DLD1 (cell line): ENCODE results near the gene BAIAP2L2.

Experiments used
- in situ Hi-C: cut with HindIII; loops from 2 replicates; pipeline ENCODE4 v1.10.0; 2017; ENCODE audit warnings: low sequenced_read_pairs

Gene BAIAP2L2

DNA sequence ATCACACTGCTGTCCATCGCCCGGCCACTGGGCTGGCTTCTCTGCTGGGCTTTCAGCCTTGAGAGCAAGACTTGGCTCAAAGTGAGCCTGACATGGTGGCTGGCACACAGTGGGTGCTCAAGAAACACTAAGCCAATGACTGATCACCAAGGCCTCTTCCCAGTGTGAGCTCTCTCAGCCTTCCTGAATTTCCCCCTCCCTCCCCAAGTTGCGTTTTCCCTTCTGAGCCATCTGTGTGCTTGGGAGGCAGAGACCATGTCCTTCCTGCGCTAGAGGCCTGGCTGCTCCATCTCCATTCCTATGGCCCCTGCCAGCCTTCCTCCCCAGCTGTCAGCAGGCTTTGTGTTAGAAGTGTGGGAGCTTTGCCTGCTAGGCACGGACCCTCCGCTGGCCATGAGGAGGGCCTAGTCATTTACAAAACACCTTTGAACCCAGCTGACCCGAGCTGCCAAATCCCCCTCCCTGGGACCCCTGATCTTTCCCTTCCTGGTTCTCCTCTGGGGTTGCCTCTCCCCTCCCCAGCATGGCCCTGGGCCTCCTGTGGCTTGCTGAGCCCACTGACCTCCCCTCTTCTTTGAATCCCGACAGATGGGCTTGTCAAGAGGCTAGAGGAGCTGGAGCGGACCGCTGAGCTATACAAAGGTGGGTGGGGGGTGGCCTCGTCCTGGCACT, 40.1 kb downstream of the BAIAP2L2 start:
- in situ Hi-C loops: no loop called here

DNA sequence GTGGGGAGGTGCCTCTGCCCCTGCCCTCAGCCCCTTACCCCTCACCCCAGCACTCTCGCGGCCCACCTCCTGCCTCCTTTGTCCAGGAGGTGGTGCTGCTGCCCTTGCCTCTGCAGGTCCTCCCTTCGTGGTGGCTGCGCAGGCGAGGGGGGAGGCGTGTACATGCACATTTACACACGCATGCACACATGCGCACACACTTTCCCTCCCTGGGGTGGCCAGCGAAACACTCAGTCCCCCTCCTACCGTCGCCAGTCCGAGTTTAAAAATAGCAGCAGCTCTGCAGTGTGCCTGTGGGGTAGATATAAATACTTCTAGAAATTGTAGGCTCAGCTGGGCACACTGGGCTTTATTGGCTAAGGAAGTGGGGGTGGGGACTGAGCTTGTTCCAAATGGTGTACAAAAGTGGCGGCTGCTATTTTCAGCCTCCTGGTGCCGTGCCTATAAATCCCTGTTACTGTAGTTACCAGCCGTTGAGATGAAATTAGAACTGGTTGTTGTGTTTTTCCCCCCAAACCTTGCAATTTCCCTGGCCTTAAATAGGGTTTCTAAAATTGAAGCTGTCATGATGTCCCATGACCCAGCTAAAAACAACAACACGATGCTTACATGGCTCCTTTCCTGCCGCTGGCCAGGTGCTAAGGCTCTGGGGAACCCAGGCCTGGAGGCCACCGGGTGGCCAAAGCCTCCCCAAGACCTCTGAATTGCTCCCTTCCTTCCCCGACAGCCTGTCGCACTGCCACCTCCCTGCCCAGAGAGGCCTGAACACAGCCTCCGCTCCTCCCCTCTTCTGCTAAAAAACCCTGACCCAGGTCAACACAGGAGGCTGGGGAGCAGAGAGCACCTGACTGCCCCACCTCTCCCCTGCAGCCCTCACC, 40.9 kb downstream of the BAIAP2L2 start:
- in situ Hi-C loops: no loop called here

DNA sequence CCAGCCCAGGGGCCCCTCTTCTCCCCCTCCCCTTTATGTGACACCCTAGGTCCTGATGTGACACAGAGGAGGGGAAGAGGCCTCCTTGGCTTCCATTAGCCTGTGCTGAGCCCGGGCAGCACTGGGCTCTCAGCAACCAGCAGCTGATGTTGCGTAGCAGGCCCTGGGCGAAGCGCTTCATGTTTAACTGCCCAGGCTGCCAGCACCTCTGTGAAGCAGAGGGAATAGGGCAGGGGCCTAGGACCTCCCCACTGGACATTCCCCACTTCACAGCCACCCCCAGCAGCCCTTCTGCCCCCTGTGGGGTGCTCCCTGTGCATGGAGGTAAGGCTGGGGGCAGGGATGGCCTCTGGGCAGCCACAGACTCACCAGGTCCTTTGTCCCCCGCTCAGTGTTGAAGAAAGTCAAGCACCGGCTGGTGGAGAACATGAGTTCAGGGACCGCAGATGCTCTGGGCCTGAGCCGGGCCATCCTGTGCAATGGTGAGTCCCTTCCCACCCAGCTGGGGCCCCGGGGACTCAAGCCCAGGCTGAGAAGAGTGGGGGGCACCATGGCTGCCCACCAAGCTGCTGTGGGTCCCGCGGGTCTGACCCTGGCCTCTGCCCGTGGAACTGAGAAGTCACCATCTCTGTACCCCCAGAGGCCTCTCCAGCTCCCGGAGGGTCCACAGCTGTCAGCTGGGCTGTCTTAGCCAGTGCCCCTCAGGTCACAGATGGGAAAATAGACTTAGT, 41.7 kb downstream of the BAIAP2L2 start:
- in situ Hi-C loops: no loop called here

DNA sequence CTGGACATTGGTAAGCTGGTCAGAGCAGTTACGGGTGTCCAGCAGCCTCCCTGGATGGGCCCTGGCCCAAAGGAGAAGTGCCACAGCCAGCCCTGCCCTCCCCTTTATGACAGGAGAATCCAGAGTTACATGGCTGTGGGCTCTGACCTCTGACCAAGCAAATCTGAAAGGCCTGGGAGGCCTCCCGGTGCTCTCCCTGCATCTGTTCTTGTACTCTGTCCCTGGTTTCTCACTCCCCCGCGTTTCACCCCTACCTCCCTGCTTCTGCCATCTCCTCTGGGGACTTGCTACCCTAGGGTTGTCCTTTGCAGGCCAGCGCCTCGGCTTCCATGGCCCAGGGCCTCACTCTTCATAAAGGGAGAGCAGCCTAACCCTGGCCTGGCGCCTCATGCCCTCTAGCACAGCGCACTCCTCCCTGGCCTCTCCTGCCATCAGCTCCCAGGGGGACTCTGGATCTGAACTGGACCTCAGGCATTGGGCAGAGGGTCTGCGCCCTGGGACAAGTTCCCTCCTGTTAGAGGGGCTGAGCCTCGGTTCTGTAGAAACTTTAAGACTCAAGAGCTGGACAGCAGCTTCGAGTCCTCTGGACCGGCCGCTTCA, 42.6 kb downstream of the BAIAP2L2 start:
- in situ Hi-C loops: no loop called here

DNA sequence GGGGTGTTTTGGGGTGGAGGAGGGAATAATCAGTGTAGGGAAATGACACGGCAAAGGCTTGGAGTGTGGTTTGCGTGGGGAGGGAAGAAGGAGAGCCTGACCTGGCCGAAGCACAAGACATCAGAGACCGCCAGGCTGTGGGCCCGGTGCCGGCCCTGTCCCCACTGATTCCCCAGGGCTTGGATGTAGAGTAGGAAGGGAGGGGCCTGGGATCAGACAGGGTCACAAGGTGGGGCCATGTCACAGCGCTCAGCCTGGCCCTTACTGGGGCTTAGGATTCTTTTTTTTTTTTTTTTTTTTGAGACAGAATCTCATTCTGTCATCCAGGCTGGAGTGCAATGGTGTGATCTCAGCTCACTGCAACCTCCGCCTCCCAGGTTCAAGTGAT, 43.5 kb downstream of the BAIAP2L2 start:
- in situ Hi-C loops: no loop called here

DNA sequence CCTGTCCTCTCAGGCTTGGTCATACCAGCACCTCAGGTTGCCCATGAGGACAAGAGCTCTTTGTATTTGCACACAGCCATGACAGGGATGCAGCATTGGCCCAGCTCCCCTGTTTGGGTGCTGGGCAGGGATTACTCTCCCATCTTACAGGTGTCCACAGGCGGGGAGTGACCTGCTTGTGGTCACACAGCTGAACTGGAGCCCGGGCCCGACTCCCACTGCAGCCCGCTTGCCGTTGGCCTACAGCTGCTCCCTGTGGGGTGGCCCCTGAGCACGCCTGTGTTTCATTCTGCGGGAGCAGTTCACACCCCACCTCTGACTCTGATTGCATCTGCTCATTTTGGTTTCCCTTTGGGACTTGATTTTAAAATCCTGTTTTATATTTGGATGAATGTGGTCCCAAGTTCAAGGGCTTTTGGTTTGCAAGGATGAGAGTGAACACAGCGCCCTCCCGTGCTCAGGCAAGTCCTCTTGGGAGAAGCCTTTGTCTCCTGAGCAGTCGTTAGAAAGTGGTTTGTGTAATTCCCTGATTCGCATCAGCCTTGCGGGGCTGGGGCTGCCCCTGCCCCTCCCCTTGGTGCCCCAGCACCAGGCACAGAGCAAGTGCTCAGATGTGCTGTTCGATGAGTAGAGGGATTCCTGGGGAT, 44.0 kb downstream of the BAIAP2L2 start:
- in situ Hi-C loops: no loop called here

DNA sequence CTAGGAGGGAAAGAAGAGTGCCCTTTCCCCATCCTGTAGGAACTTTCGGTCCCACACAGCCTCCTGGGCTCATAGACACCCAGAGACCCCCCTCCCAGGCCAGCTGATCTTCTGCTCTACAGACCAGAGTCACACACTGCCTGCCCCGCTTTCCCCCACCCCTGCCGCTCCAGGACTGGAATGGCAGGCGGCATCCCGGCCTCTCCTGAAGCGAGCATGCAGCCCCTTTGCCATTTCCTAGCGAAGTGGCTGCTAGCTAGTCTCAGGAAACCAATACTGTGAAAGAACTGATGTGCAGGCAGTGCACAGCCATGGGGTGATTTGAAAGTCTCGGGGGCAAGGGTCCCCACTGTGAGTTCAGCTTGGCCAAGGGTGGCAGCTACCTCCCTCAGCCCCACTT, 44.9 kb downstream of the BAIAP2L2 start:
- in situ Hi-C loops: no loop called here

DNA sequence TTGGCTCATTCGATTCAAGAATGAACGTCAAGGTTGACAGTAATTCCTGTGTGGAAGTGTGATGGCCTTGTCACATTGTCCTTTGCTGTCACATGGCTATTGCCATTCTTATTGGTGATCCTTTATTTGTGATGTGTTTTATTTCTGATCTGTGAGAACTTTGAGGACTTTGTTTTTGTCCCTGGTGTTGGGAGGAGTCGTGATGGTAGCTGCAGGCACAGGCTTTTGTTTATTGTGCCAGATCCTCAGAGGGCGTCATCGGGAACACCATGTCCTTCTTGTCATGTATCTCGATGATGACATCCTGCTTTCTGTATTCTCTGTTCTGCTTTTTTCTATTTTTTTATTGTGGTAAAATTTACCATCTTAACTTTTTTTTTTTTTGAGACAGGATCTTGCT, 47.7 kb downstream of the BAIAP2L2 start:
- in situ Hi-C loops: no loop called here

DNA sequence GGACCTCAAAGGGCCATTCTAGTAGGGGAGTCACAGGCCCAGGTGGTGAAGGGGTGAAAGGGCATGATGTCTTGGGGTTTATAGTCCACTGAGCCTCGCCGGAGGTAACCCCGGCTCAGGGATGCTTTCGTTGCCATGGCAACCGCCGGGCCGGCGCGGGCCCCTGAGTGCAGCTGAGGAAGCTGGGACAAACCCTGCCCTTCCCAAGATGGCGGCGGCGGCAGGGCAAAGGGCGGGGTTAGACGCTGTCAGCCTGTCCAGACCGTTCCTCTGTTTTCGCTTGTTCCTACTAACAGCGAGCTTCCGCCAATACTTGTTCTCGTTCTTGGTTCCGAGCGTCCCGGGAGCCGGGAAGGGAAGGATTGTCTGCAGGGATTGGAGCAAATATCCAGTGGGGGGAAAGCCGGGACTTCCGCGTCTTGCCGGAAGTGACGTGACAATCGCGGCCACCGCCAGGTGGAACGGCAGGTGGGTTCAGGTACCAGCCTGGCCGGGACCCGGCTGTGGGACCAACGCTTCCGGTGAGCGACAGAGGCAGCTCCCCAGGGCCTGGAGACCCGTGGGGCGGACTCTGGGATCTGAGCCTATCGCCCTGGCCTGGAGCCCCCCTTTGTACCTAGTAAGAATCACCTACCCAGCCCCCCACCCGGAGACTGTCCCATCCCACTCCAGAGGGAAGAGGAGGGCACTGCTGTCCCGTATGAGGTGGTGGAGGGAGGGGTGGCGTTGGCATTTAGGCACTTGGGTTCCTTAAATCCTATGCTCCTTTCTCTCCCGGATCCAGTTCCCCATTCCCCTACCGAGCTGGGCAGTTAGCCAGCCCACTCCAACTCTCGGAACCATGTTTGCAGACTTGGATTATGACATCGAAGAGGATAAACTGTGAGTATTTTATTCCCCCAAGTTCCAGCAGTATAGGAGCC, 53.3 kb downstream of the BAIAP2L2 start, which contains the start of gene PICK1:
Gene PICK1, plus strand, starts transcription at position 436 of the 923 bp plus-strand sequence. Its CDS starts 406 bp downstream, at position 842.
- in situ Hi-C loops: no loop called here

DNA sequence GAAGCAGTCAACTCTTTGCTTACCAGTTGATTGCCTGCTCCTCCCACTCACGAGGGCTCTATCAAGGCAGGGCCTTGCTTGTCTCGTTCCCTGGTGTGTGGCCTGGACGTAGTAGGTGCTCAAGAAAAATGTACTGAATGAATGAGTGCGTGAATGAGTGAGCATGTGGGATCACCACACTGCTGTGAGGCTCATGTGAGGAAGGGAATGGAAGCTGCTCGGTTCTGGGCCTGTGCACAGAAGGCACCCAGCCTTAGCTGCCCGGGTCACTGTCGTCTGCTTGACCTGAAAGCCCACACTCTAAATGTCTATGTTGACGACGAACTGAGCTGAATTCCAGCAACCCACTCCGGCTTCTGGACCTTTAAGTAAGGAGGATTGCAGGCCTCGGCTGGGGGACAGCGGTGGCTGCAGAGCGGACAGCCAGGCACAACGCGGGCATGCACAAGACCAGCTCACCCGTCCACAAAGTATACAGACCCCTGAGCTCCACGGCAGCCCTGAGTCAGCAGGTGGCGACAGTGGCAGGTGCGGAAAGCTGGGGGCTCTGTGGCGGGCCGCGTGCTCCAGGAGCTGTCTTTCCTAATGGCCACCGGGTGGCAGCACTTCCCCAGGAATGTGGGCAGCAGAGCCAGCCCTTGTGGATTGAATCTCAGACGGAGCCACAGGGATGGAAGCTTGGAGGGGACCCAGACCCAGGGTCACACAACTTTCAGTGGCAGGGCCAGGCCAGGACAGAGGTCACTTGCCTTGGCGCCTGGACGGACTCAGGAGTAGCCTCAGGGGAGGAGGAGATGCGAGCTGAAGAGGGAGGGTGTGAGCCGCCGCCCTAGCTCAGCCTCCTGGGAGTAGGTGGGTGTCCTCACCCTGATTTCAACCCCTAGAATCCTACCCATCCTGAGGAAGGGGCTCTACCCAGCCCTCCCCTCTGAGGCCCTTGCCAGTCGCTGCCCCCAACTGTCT, 58.3 kb downstream of the BAIAP2L2 start:
- in situ Hi-C loops: no loop called here

DNA sequence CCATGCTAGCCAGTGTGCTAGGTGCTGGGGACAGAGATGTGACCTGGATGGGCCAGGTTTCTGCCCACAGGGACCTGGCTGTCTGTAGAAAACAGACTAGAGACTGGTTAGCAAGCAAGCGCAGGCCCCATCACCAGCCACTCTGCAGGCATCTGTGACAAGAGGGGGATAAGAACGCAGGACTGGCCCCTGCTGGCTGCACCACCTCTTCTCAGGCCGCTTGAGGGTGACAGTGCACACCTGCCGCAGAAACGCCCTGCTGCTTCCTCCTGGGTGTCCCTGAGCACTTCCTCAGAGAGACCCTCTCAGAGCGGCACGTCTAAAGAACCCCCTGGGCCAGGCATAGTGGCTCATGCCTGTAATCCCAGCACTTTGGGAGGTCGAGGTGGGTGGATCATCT, 59.2 kb downstream of the BAIAP2L2 start:
- in situ Hi-C loops: no loop called here

DNA sequence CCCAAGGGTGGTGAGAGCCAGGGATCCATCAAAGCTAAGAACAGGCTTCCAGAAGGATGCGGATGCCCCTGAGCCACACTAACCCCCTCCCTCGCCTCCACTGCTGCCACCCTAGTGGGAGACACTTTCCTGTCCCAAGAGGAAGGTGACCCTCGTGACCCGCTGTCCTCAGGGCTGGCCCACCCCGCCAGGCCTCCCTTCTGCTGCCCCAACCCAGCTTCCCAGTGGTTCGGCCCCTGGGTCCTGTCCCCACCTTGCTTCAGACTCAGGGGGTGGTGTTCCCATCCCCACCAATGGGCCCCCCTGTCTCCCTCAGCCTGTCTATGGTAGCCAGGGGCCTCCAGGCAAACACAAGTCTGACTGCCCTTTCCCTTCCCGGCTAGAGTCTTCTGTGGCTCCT, 59.8 kb downstream of the BAIAP2L2 start:
- in situ Hi-C loops: no loop called here

DNA sequence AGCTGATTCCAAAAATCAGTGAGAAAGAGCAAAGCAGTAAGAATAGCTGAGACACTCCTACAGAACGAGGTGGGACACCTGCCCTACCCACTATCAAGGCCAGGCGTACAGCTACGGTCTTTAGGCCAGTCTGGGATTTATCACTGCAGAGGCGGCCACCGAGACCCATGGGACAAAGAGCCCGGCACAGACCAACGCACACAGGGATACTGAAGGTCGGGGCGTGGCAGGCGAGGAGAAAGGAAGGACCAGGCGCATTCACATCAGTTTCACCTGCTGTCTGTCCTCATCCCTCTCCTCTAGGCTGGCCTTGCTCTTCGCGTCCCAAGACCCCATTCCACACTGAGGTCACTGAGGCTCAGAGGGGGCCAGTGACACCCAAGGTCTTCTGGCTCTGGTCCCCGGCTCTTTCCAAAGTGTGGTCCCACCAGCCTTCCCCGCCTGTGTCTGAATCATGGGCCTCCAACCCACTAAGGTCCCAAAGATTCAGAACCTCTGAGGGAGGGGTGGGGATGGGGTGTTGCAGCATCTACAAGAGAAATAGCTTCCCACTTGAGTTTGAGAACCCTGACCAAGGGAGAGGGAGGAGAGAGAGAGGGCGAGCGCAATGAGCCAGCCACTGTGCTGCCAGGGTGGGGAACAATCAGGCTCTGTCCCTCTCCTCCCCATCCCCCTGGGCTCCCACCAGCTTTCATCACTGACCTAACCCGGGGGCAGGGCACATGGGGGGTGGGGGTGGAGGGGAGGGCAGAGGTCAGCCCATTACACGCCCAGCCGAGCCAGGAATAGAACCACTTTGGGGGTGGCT, 60.5 kb downstream of the BAIAP2L2 start:
- in situ Hi-C loops: no loop called here

DNA sequence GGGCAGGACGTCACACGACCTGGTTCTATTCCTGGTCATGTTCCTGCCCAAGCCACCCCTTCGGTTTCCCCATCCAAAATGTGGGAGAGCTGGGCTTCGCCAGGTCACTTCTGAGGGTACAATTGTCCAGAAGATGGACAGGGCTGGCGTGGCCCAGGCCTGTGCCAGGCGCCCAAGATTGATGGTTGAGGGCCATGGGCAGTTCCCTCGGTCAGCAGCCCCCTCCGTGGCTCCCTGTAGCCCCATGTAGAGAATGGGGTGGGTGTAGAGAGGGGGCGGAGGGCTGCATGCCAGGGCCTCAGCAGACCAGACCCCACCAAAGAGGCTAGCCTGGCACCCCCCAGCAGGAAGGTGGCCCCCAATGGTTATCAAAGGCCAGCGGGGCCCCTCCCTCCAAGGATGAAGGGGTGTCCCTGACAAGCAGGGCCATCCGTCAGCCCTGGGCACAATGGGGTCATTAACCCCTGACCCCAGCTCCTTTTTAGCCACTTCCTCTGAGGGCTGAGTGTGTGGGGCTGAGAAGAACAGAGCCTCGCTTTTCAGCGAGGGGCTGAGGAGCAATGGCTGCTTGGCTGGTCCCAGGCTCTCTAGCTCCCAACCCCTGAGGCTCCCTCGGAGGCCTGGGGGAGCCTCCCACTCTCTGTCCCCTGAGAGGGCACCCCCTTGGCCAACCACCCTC, 64.3 kb downstream of the BAIAP2L2 start:
- in situ Hi-C loops: no loop called here

DNA sequence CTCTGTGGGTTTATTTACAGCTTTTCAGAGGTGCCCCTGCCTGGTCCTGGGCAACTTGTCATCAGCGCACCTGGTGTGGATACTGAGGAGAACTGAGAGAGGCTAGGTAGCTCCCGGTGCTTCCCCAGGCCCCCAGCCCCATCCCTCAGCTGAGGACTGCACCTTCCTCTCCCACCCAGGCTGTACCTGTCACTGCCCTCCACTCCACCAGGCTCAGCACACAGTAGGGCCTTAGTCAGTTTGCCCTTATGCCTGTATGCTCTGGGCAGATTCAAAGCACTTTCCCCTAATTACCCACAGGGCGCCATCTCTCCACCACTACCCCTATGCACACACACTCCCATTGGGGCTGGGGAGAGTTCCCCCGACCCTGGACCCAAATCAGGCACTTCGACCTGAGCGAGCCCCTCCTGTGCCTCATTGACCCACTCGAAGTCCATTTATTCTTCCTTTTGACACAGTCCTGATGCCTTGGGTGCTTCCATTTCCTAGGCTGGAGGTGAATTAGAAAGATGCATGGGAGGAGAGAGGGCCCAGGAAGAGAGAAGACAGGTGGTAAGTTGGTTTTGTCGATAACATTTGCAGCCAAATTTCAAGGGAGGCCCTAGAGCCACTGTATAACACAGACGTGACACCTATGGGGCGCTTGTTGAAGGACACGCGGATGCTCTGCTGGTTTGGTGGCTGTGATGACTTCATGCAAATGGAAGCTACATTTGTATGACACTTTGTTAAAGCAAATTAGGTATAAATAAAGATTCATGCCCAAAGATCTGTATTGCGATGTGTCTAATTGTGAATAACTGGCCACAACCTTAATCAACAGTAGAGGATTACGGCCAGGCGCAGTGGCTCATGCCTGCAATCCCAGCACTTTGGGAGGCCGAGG, 67.1 kb downstream of the BAIAP2L2 start:
- in situ Hi-C loops: no loop called here

DNA sequence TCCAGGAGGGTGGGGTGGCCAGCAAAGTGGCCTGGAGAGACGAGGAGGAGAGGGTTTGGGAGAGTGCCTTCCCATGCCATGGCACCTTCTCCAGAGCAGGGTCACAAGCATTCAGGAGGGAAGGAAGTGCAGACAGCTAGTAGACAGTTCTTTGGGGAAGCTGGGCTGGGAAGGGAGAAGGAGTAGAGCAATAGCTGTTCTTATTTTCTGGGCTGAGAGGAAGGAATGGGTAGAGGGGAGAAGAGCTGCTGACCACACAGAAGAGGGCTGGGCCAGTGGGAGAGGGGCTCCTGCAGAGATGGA, 68.0 kb downstream of the BAIAP2L2 start:
- in situ Hi-C loops: no loop called here
